Activated B cell treated with CpG ODN at 0.5 μM for 24 hours (primary cell): ENCODE measurements around the gene C14orf93. TPM values are rescaled to one million over a fixed set of nuclear protein-coding genes. Genes with fewer than 3 reads are reported as not detected.

Experiments
- ATAC-seq: fragments of 200-7000 bp; cut with Tn5 transposase; one replicate; pipeline ENCODE4 v1.10.0; 2021; ENCODE audit warnings: low read depth, mild to moderate bottlenecking, moderate library complexity
- CTCF ChIA-PET: fragments of 350-600 bp; sonication (Branson Sonifier 250); formaldehyde crosslinking; loops from one replicate; lab custom pipeline; 2021; ENCODE audit warnings: antibody characterized with exemption; lab: Charles Lee
- POLR2A ChIA-PET: fragments of 350-600 bp; sonication (Branson Sonifier 250); formaldehyde crosslinking; loops from one replicate; lab custom pipeline; 2021; ENCODE audit warnings: antibody characterized with exemption; lab: Charles Lee
- DNase-seq: peaks from one replicate; pipeline ENCODE4 v3.0.0; 2022
- H3K27ac Mint-ChIP-seq: one replicate; pipeline ENCODE4 v1.8.0; 2020; ENCODE audit warnings: mixed read lengths
- H3K27me3 Mint-ChIP-seq: one replicate; pipeline ENCODE4 v1.8.0; 2021; ENCODE audit warnings: mixed read lengths
- H3K36me3 Mint-ChIP-seq: one replicate; pipeline ENCODE4 v1.8.0; 2021; ENCODE audit warnings: low read depth, mixed read lengths
- H3K4me1 Mint-ChIP-seq: one replicate; pipeline ENCODE4 v1.8.0; 2021; ENCODE audit warnings: mixed read lengths
- H3K4me3 Mint-ChIP-seq: one replicate; pipeline ENCODE4 v1.8.0; 2020; ENCODE audit warnings: mild to moderate bottlenecking, mixed read lengths
- H3K9me3 Mint-ChIP-seq: one replicate; pipeline ENCODE4 v1.8.0; 2020; ENCODE audit warnings: mixed read lengths
- intact Hi-C: fragments of 100-400 bp; cut with micrococcal nuclease; formaldehyde crosslinking; loops from one replicate; pipeline ENCODE4 v1.15.1; 2024
- total RNA-seq: library from RNA; stranded (reverse); gene quantifications from 2 replicates; pipeline ENCODE4 v1.2.3, GENCODE V29; 2022
- TF ChIP-seq, protein P1 (sequence below): fragments of 200-600 bp; IDR thresholded peaks from one replicate; pipeline ENCODE4 v1.8.0; 2022; ENCODE audit warnings: antibody characterized with exemption, mild to moderate bottlenecking

The C14orf93 gene
- total RNA-seq, 1 donor from 2014 or later, result 13.5 TPM

DNA sequence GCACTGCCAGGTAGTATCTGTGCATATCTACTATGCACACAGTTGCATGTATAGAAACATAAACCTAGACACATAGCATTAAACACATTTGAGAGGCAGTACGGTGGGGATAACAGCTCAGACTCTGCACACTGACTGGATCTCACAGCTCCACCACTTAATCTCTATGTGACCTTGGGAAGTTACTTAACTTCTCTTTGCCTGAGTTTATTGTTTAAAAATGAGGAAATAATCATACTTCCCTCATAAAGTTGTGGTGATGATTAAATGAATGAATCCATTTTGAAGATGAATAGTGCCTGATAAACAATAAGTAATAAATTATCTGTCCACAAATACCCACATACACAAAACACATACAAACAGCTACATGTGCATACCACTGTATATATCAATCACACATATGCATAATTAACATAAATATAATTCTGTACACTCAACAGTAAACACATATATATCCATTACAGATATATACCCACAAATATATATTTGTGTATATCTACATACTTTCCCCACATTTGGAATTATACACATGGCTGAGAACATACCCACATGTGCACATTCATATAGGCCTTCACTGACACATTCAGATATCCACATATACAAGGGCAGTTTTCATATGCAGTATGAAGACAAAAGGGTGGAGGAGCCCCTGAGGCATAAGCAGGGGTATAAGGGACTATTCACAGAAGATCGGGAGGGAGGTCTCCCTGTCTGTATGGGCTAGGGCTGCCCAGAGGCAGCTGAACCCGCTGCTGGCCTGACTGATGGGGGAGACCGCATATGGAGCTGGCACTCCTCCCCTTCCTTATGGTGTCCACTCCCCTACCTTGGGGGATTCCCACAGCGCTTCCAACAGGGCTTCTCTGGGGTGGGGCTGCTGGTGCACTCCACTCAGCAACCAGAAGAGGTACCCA, 41.5 kb upstream of the C14orf93 start:
- H3K9me3 Mint-ChIP-seq, result no peaks in the 10 kb centered on the region
- POLR2A ChIA-PET, result no interaction called here
- no peaks in the 10 kb centered on the region for H3K36me3 Mint-ChIP-seq
- H3K4me3 Mint-ChIP-seq, result no peak overlapping the region
- H3K27ac Mint-ChIP-seq, result no peak overlapping the region
- intact Hi-C loops, result loop anchor here (10.0 kb wide), 1 partner anchor 737 kb away; no protein-coding TSS in a partner anchor
- H3K4me1 Mint-ChIP-seq, result peaks cover 6% of the 10 kb centered on the region
- TF ChIP-seq, protein P1, sequence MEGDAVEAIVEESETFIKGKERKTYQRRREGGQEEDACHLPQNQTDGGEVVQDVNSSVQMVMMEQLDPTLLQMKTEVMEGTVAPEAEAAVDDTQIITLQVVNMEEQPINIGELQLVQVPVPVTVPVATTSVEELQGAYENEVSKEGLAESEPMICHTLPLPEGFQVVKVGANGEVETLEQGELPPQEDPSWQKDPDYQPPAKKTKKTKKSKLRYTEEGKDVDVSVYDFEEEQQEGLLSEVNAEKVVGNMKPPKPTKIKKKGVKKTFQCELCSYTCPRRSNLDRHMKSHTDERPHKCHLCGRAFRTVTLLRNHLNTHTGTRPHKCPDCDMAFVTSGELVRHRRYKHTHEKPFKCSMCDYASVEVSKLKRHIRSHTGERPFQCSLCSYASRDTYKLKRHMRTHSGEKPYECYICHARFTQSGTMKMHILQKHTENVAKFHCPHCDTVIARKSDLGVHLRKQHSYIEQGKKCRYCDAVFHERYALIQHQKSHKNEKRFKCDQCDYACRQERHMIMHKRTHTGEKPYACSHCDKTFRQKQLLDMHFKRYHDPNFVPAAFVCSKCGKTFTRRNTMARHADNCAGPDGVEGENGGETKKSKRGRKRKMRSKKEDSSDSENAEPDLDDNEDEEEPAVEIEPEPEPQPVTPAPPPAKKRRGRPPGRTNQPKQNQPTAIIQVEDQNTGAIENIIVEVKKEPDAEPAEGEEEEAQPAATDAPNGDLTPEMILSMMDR, result no peak
- CTCF ChIA-PET, result interaction anchor here (0.9 to 1.5 kb wide), 3 partner anchors 65 to 79 kb away, joined by 4 to 5 read pairs (median 4); no protein-coding TSS in a partner anchor
- peaks cover 2% of the 10 kb centered on the region for H3K27me3 Mint-ChIP-seq
- ATAC-seq (no peak), DNase-seq (no peak)

DNA sequence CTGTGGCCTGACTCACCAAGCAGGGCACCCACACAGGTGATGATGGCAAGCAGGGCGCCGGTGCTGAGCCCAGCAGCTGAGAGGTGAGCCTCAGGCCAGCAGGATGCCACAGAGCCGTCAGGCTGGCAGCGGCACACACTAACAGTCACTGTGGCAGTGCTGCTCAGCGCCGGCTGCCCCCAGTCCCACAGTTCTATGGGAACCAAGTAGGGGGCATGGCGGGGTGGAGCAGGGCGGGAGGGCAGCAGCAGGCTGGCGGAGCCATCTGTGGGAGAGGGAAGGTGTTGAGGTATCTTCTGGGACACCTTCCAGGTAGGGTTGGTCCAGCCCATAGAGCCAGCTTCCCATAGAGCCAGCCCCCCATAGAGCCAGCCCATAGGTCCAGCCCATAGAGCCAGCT, 39.1 kb upstream of the C14orf93 start:
- intact Hi-C loops, result no loop called here
- no peaks in the 10 kb centered on the region for H3K4me1 Mint-ChIP-seq
- DNase-seq (no peak), ATAC-seq (no peak)
- TF ChIP-seq, protein P1, result no peak
- H3K27me3 Mint-ChIP-seq, result peaks cover 3% of the 10 kb centered on the region
- CTCF ChIA-PET, result interaction anchor here (0.6 to 0.7 kb wide), 2 partner anchors 20 to 25 kb away, joined by 3 read pairs; no protein-coding TSS in a partner anchor
- H3K9me3 Mint-ChIP-seq, result no peaks in the 10 kb centered on the region
- POLR2A ChIA-PET, result interaction anchor here (1.0 kb wide), 1 partner anchor 11 kb away, joined by 7 read pairs; no protein-coding TSS in a partner anchor
- H3K27ac Mint-ChIP-seq, result no peak overlapping the region
- H3K4me3 Mint-ChIP-seq, result no peak overlapping the region
- H3K36me3 Mint-ChIP-seq, result no peaks in the 10 kb centered on the region

DNA sequence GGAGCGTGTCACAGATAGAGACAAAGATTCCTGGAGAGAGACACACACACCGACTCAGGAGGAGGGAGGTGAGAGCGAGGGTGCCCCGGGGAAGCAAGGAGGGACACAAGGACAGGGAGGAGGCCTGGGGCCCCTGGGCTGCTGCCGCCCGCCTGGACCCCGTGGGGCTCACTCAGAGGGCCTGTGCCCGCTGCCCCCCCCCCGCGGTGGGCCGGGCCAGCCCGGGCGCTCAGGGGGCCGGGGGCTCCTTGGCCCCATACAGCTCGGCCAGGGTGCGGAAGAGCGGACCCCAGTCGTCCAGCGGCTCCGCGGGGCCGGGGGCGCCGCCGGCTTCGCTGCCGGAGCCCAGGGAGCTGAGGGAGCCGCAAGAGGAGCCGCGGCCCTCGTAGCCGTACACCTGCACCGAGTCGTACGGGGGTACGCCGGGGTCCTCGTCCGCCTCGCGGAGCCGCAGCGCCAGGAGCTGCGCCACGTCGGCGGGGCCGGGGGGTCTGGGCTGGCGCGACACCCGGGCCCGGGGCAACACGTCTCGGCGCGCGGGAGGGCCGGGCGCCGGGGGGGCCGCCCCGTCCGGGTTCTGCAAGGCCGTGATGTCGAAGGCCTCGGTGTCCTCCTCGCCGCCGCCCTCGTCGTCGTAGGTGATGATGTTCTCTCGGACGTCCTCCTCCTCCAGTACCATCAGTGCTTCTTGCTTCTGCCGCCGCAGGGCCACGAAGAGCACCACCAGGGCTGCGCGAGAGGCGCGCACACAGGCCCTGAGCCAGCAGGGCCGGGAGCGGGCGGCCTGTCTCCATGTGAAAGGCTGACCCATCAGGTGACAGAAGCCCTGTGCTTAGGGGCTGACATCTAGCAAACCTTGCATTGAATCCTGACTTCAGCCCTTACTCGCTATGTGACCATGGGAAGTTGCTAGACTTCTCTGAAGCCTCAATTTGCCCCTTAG, 38.1 kb upstream of the C14orf93 start:
- Mint-ChIP-seq H3K36me3 (no peaks in the 10 kb centered on the region), H3K9me3 (no peaks in the 10 kb centered on the region), H3K4me1 (no peaks in the 10 kb centered on the region), H3K27me3 (peaks cover 4% of the 10 kb centered on the region), H3K4me3 (no peak overlapping the region), H3K27ac (no peak overlapping the region)
- CTCF ChIA-PET, result interaction anchor here (0.7 to 1.7 kb wide), 2 partner anchors 10 to 21 kb away, joined by 3 to 4 read pairs; partner anchors contain the start of gene CDH24
- TF ChIP-seq, protein P1, result no peak
- DNase-seq (no peak), ATAC-seq (no peak)
- intact Hi-C loops, result no loop called here
- POLR2A ChIA-PET, result no interaction called here

DNA sequence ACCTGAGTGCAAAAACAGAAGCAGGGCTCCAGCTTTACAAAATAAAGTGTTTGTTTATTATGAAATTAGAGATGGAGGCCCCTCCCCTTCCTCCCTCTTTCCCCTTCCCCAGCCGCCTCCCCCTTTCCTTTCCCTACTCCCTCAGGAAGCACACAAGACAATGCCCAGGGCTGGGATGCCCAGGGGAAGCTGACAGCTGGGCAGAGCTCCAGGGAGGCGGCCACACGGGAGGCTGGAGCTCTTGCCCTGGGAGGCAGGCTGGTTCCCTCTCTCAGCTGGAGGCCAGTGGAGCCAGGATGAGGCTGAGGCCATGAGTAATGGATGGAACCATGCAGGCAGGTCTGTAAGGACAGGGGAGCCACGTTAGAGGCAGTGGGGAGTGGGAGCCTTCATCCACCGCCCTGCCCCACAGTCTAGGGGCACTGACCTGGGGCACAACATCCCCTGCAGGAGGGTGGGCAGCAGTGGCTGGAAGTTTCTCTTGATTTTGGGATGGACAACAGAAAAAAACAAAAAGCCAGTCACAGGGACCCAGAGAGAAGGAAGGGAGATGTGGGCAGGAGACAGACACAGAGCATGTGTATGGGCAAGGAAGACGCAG, 37.2 kb upstream of the C14orf93 start:
- peaks cover 4% of the 10 kb centered on the region for H3K27me3 Mint-ChIP-seq
- intact Hi-C loops, result no loop called here
- H3K36me3 Mint-ChIP-seq, result no peaks in the 10 kb centered on the region
- ChIA-PET POLR2A (interaction anchor here (0.7 kb wide), 1 partner anchor 345 kb away, joined by 5 read pairs; no protein-coding TSS in a partner anchor), CTCF (interaction anchor here (1.5 to 1.7 kb wide), 2 partner anchors 11 to 60 kb away, joined by 4 read pairs; partner anchors contain the start of gene CDH24)
- H3K9me3 Mint-ChIP-seq, result no peaks in the 10 kb centered on the region
- TF ChIP-seq, protein P1, result no peak
- DNase-seq, result no peak
- ATAC-seq, result no peak
- H3K4me3 Mint-ChIP-seq, result no peak overlapping the region
- H3K4me1 Mint-ChIP-seq, result no peaks in the 10 kb centered on the region
- no peak overlapping the region for H3K27ac Mint-ChIP-seq
